Stomach (tissue), 4 donors: ENCODE data around the gene S100A12.
A peak's percentile ranks its signal among the peaks of the same experiment; 100 is the strongest.

ENCODE experiments used
- CTCF ChIP-seq, 7 experiments: fragments of 450-650 bp in 4 of 7; fragments of 200-600 bp in 3 of 7; sonication (generic) in 3 of 7; IDR thresholded peaks; one replicate each; pipeline ENCODE4 v1.5.1; 2016 to 2019; ENCODE audit warnings: antibody characterized with exemption in 7 of 7, control low read depth in 2 of 7, mild to moderate bottlenecking in 1 of 7
- POLR2A ChIP-seq, 4 donors: fragments of 450-650 bp; IDR thresholded peaks; one replicate each; pipeline ENCODE4 v1.6.1; 2016; ENCODE audit warnings: antibody characterized with exemption in 4 of 4, control low read depth in 2 of 4, mild to moderate bottlenecking in 1 of 4, moderate library complexity in 1 of 4
- POLR2AphosphoS5 ChIP-seq, 3 donors: sonication (generic); formaldehyde crosslinking; IDR thresholded peaks; one replicate each; pipeline ENCODE4 v1.6.1; 2016; ENCODE audit warnings: antibody characterized with exemption in 3 of 3

GRCh38 chr1:153357853-153358690 is 17.3 kb downstream of the S100A12 start, which contains the start of gene S100A9:
- TF ChIP-seq CTCF (IDR thresholded peaks at IDR 0.05) (no peak), POLR2AphosphoS5 (IDR thresholded peaks at IDR 0.05) (peak in 1 of 3 donors; percentile 26), POLR2A (IDR thresholded peaks at IDR 0.05) (no peak)
